ENCODE data around the gene ARHGEF2.

Gene ARHGEF2

GRCh38 chr1:155978325-155978972 lies at the start of gene ARHGEF2:
Gene ARHGEF2, minus strand, starts transcription at chr1:155978547. Its CDS starts 120 bp downstream, at chr1:155978427.
- DNase-seq (ENCODE audit: low read depth in 1 of 2, low spot score in 1 of 2) = peak; percentile 60 to 75

GRCh38 chr1:156026588-156026987 lies 48.2 kb upstream of the ARHGEF2 start:
- no peak for DNase-seq (ENCODE audit: low read depth in 1 of 2, low spot score in 1 of 2)

GRCh38 chr1:156025876-156026275 lies 47.5 kb upstream of the ARHGEF2 start:
- no peak for DNase-seq (ENCODE audit: low read depth in 1 of 2, low spot score in 1 of 2)

GRCh38 chr1:156024801-156025200 lies 46.5 kb upstream of the ARHGEF2 start:
- no peak for DNase-seq (ENCODE audit: low read depth in 1 of 2, low spot score in 1 of 2)

- no peak for DNase-seq (ENCODE audit: low read depth in 1 of 2, low spot score in 1 of 2)
These were observed 43.6 kb upstream of the ARHGEF2 start for GRCh38 chr1:156021954-156022353.

GRCh38 chr1:156021093-156021428 lies 42.7 kb upstream of the ARHGEF2 start:
- DNase-seq (ENCODE audit: low read depth in 1 of 2, low spot score in 1 of 2) = no peak

GRCh38 chr1:156020293-156021092 lies 42.1 kb upstream of the ARHGEF2 start, which contains the start of gene SSR2:
Gene SSR2, minus strand, starts transcription at chr1:156020951. Its CDS starts 784 bp downstream, at chr1:156020167.
- peak; percentile 58 to 86 for DNase-seq (ENCODE audit: low read depth in 1 of 2, low spot score in 1 of 2)

GRCh38 chr1:156019946-156020292 lies 41.6 kb upstream of the ARHGEF2 start:
- no peak for DNase-seq (ENCODE audit: low read depth in 1 of 2, low spot score in 1 of 2)

GRCh38 chr1:156014829-156015228 lies 36.5 kb upstream of the ARHGEF2 start:
- DNase-seq (ENCODE audit: low read depth in 1 of 2, low spot score in 1 of 2) = no peak

- DNase-seq (ENCODE audit: low read depth in 1 of 2, low spot score in 1 of 2) = no peak
These were observed 33.9 kb upstream of the ARHGEF2 start for GRCh38 chr1:156012051-156012817.

GRCh38 chr1:156009404-156009803 lies 31.1 kb upstream of the ARHGEF2 start:
- no peak for DNase-seq (ENCODE audit: low read depth in 1 of 2, low spot score in 1 of 2)

GRCh38 chr1:156006666-156007376 lies 28.5 kb upstream of the ARHGEF2 start:
- no peak for DNase-seq (ENCODE audit: low read depth in 1 of 2, low spot score in 1 of 2)

- no peak for DNase-seq (ENCODE audit: low read depth in 1 of 2, low spot score in 1 of 2)
These were observed 26.7 kb upstream of the ARHGEF2 start for GRCh38 chr1:156004843-156005584.

GRCh38 chr1:156003923-156004188 lies 25.5 kb upstream of the ARHGEF2 start:
- no peak for DNase-seq (ENCODE audit: low read depth in 1 of 2, low spot score in 1 of 2)

GRCh38 chr1:156002188-156002911 lies 24.0 kb upstream of the ARHGEF2 start:
- DNase-seq (ENCODE audit: low read depth in 1 of 2, low spot score in 1 of 2) = no peak

GRCh38 chr1:156001662-156002171 lies 23.4 kb upstream of the ARHGEF2 start:
- no peak for DNase-seq (ENCODE audit: low read depth in 1 of 2, low spot score in 1 of 2)

GRCh38 chr1:156001021-156001661 lies 22.8 kb upstream of the ARHGEF2 start:
- no peak for DNase-seq (ENCODE audit: low read depth in 1 of 2, low spot score in 1 of 2)

GRCh38 chr1:155999964-156000363 lies 21.6 kb upstream of the ARHGEF2 start:
- no peak for DNase-seq (ENCODE audit: low read depth in 1 of 2, low spot score in 1 of 2)

GRCh38 chr1:155996166-155996565 lies 17.8 kb upstream of the ARHGEF2 start:
- DNase-seq (ENCODE audit: low read depth in 1 of 2, low spot score in 1 of 2) = no peak

All from activated CD4-positive, alpha-beta T cell treated with anti-CD3 and anti-CD28 coated beads, Interleukin-2, amount 50 U/mL, for 24 hours (primary cell).